Measurements from ENCODE around the gene ZNF90. TPM values are rescaled to one million over a fixed set of nuclear protein-coding genes. Genes with fewer than 3 reads are reported as not detected.

Gene ZNF90
- total RNA-seq, 1 experiment from 2014 or later, result 0.41 TPM

GRCh38 chr19:20164456-20164855 lies 86.7 kb downstream of the ZNF90 start:
- DNase-seq (ENCODE audit: low spot score), result no peak
- H3K36me3 ChIP-seq (ENCODE audit: insufficient read depth, low read length, poor library complexity, severe bottlenecking), result no peaks in the 10 kb centered on the region
- TF ChIP-seq EZH2 (IDR thresholded peaks at IDR 0.05; ENCODE audit: borderline replicate concordance, low read depth, low read length, poor library complexity, severe bottlenecking), result no peak
- TF ChIP-seq CTCF (conservative IDR thresholded peaks at IDR 0.05; ENCODE audit: low read depth, low read length), result no peak
- no peak overlapping the region for H3K4me3 ChIP-seq (ENCODE audit: low read depth, low read length, poor library complexity, severe bottlenecking)
- CTCF ChIA-PET, result no interaction called here
- no TSS peak for BruUV-seq (replicated peaks)
- no peaks in the 10 kb centered on the region for H3K4me1 ChIP-seq (ENCODE audit: insufficient read depth, low read length, poor library complexity, severe bottlenecking)
- H3K27ac ChIP-seq (ENCODE audit: low read depth, low read length, poor library complexity, severe bottlenecking), result no peak overlapping the region
- peaks cover 14% of the 10 kb centered on the region for H3K9me3 ChIP-seq (ENCODE audit: low read depth, low read length, poor library complexity, severe bottlenecking)
- no peaks in the 10 kb centered on the region for H3K27me3 ChIP-seq (replicated peaks; ENCODE audit: insufficient read depth, low read depth, low read length, poor library complexity)
- intact Hi-C loops (cut with micrococcal nuclease; ENCODE audit: unreplicated experiment), result no loop called here
- POLR2A ChIA-PET (ENCODE audit: low non-redundant PET), result no interaction called here

GRCh38 chr19:20165971-20166592 lies 88.3 kb downstream of the ZNF90 start:
- no peak for DNase-seq (ENCODE audit: low spot score)
- Histone ChIP-seq H3K36me3 (ENCODE audit: insufficient read depth, low read length, poor library complexity, severe bottlenecking) (no peaks in the 10 kb centered on the region), H3K4me1 (ENCODE audit: insufficient read depth, low read length, poor library complexity, severe bottlenecking) (no peaks in the 10 kb centered on the region), H3K27me3 (replicated peaks; ENCODE audit: insufficient read depth, low read depth, low read length, poor library complexity) (no peaks in the 10 kb centered on the region), H3K9me3 (ENCODE audit: low read depth, low read length, poor library complexity, severe bottlenecking) (peaks cover 14% of the 10 kb centered on the region), H3K27ac (ENCODE audit: low read depth, low read length, poor library complexity, severe bottlenecking) (no peak overlapping the region), H3K4me3 (ENCODE audit: low read depth, low read length, poor library complexity, severe bottlenecking) (no peak overlapping the region)
- BruUV-seq (replicated peaks), result no TSS peak
- intact Hi-C loops (cut with micrococcal nuclease; ENCODE audit: unreplicated experiment), result no loop called here
- TF ChIP-seq EZH2 (IDR thresholded peaks at IDR 0.05; ENCODE audit: borderline replicate concordance, low read depth, low read length, poor library complexity, severe bottlenecking) (no peak), CTCF (conservative IDR thresholded peaks at IDR 0.05; ENCODE audit: low read depth, low read length) (no peak)
- ChIA-PET POLR2A (ENCODE audit: low non-redundant PET) (no interaction called here), CTCF (no interaction called here)

DNA sequence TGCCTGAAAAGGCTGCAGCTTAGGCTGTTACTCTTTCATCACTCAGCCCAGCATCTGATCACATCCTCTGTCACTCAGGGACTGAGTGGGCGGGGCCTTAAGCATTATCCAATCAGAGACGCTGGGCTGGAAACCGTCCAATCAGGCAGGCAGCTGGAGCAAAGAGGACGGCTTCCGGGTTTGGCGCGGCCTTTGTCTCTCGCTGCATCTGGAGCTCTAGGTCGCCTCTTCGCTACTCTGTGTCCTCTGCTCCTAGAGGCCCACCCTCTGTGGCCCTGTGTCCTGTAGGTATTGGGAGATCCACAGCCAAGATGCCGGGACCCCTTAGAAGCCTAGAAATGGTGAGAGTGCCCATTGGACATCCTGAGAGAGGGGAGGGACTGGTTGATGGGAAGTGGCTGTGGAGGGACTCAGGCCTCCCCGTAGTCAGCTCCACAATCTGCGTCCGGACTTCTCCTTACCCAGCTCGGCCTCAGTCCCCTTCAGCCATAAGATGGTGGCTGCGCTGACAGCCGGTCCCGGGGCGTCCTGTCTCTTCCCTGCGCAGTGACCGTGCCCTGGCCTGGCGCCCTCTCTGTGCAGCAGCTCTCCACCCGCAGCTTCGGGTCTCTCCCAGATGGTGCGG lies 89.3 kb downstream of the ZNF90 start, which contains the start of gene ZNF486:
Gene ZNF486 (plus strand): TSS at position 195 of the 625 bp plus-strand sequence. CDS start 117 bp downstream, at position 312.
- no TSS peak for BruUV-seq (replicated peaks)
- DNase-seq (ENCODE audit: low spot score), result peak; percentile 49
- no peaks in the 10 kb centered on the region for H3K36me3 ChIP-seq (ENCODE audit: insufficient read depth, low read length, poor library complexity, severe bottlenecking)
- H3K4me1 ChIP-seq (ENCODE audit: insufficient read depth, low read length, poor library complexity, severe bottlenecking), result no peaks in the 10 kb centered on the region
- peak within 1 kb of the TSS; percentile 25 for H3K4me3 ChIP-seq (ENCODE audit: low read depth, low read length, poor library complexity, severe bottlenecking)
- peaks cover 13% of the 10 kb centered on the region for H3K9me3 ChIP-seq (ENCODE audit: low read depth, low read length, poor library complexity, severe bottlenecking)
- ChIA-PET POLR2A (ENCODE audit: low non-redundant PET) (no interaction called here), CTCF (no interaction called here)
- no peaks in the 10 kb centered on the region for H3K27me3 ChIP-seq (replicated peaks; ENCODE audit: insufficient read depth, low read depth, low read length, poor library complexity)
- no peak within 1 kb of the TSS for H3K27ac ChIP-seq (ENCODE audit: low read depth, low read length, poor library complexity, severe bottlenecking)
- intact Hi-C loops (cut with micrococcal nuclease; ENCODE audit: unreplicated experiment), result no loop called here
- TF ChIP-seq EZH2 (IDR thresholded peaks at IDR 0.05; ENCODE audit: borderline replicate concordance, low read depth, low read length, poor library complexity, severe bottlenecking), result no peak

All from A673 (cell line).